ENCODE measurements around the gene WEE1.
A peak's percentile ranks its signal among the peaks of the same experiment; 100 is the strongest.

Gene WEE1

GRCh38 chr11:9562716-9563115 is 10.8 kb upstream of the WEE1 start:
- Histone ChIP-seq H2AFZ (ENCODE audit: low read depth, low read length, severe bottlenecking) (no peak overlapping the region), H3K27ac (ENCODE audit: low read depth, low read length) (no peak overlapping the region), H3K4me3 (ENCODE audit: insufficient read depth, low read length, poor library complexity, severe bottlenecking) (no peak overlapping the region), H3F3A (ENCODE audit: insufficient read depth) (no peaks in the 10 kb centered on the region), H3K9ac (ENCODE audit: low read length) (no peak overlapping the region), H4K20me1 (ENCODE audit: low read depth, low read length) (no peaks in the 10 kb centered on the region), H3K4me2 (ENCODE audit: low read depth, low read length, poor library complexity, severe bottlenecking) (no peak overlapping the region), H3K9me2 (replicated peaks; ENCODE audit: insufficient read depth, low read length) (no peaks in the 10 kb centered on the region), H3K36me3 (ENCODE audit: low read length) (no peaks in the 10 kb centered on the region), H3K27me3 (ENCODE audit: low read length) (no peaks in the 10 kb centered on the region), H3K9me3 (ENCODE audit: insufficient read depth, low read length) (no peaks in the 10 kb centered on the region), H3K79me2 (ENCODE audit: insufficient read depth, low read length) (no peaks in the 10 kb centered on the region)
- TF ChIP-seq, protein P1, sequence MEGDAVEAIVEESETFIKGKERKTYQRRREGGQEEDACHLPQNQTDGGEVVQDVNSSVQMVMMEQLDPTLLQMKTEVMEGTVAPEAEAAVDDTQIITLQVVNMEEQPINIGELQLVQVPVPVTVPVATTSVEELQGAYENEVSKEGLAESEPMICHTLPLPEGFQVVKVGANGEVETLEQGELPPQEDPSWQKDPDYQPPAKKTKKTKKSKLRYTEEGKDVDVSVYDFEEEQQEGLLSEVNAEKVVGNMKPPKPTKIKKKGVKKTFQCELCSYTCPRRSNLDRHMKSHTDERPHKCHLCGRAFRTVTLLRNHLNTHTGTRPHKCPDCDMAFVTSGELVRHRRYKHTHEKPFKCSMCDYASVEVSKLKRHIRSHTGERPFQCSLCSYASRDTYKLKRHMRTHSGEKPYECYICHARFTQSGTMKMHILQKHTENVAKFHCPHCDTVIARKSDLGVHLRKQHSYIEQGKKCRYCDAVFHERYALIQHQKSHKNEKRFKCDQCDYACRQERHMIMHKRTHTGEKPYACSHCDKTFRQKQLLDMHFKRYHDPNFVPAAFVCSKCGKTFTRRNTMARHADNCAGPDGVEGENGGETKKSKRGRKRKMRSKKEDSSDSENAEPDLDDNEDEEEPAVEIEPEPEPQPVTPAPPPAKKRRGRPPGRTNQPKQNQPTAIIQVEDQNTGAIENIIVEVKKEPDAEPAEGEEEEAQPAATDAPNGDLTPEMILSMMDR (IDR thresholded peaks at IDR 0.05; ENCODE audit: insufficient read depth, low read length, poor library complexity, severe bottlenecking) = no peak
- TF ChIP-seq EZH2phosphoT487 (conservative IDR thresholded peaks at IDR 0.05; ENCODE audit: low read length) = no peak

- Histone ChIP-seq H4K20me1 (ENCODE audit: low read depth, low read length) (no peaks in the 10 kb centered on the region), H3K4me2 (ENCODE audit: low read depth, low read length, poor library complexity, severe bottlenecking) (no peak overlapping the region), H2AFZ (ENCODE audit: low read depth, low read length, severe bottlenecking) (no peak overlapping the region), H3K9me3 (ENCODE audit: insufficient read depth, low read length) (no peaks in the 10 kb centered on the region), H3K27ac (ENCODE audit: low read depth, low read length) (no peak overlapping the region), H3K9ac (ENCODE audit: low read length) (no peak overlapping the region), H3K4me3 (ENCODE audit: insufficient read depth, low read length, poor library complexity, severe bottlenecking) (no peak overlapping the region), H3F3A (ENCODE audit: insufficient read depth) (peaks cover 2% of the 10 kb centered on the region), H3K9me2 (replicated peaks; ENCODE audit: insufficient read depth, low read length) (no peaks in the 10 kb centered on the region), H3K27me3 (ENCODE audit: low read length) (no peaks in the 10 kb centered on the region), H3K36me3 (ENCODE audit: low read length) (no peaks in the 10 kb centered on the region), H3K79me2 (ENCODE audit: insufficient read depth, low read length) (no peaks in the 10 kb centered on the region)
- no peak for TF ChIP-seq EZH2phosphoT487 (conservative IDR thresholded peaks at IDR 0.05; ENCODE audit: low read length)
- TF ChIP-seq, protein P1 (IDR thresholded peaks at IDR 0.05; ENCODE audit: insufficient read depth, low read length, poor library complexity, severe bottlenecking) = no peak
These were observed 10.2 kb upstream of the WEE1 start for GRCh38 chr11:9563196-9563730.

GRCh38 chr11:9565822-9566560 is 7.5 kb upstream of the WEE1 start:
- peaks cover 29% of the 10 kb centered on the region for H3F3A ChIP-seq (ENCODE audit: insufficient read depth)
- H3K79me2 ChIP-seq (ENCODE audit: insufficient read depth, low read length) = no peaks in the 10 kb centered on the region
- no peaks in the 10 kb centered on the region for H4K20me1 ChIP-seq (ENCODE audit: low read depth, low read length)
- H3K36me3 ChIP-seq (ENCODE audit: low read length) = no peaks in the 10 kb centered on the region
- peak overlapping the region; percentile 2 for H2AFZ ChIP-seq (ENCODE audit: low read depth, low read length, severe bottlenecking)
- no peak overlapping the region for H3K4me3 ChIP-seq (ENCODE audit: insufficient read depth, low read length, poor library complexity, severe bottlenecking)
- no peaks in the 10 kb centered on the region for H3K27me3 ChIP-seq (ENCODE audit: low read length)
- no peaks in the 10 kb centered on the region for H3K9me3 ChIP-seq (ENCODE audit: insufficient read depth, low read length)
- no peak overlapping the region for H3K9ac ChIP-seq (ENCODE audit: low read length)
- H3K9me2 ChIP-seq (replicated peaks; ENCODE audit: insufficient read depth, low read length) = no peaks in the 10 kb centered on the region
- no peak overlapping the region for H3K4me2 ChIP-seq (ENCODE audit: low read depth, low read length, poor library complexity, severe bottlenecking)
- H3K27ac ChIP-seq (ENCODE audit: low read depth, low read length) = no peak overlapping the region
- TF ChIP-seq, protein P1 (IDR thresholded peaks at IDR 0.05; ENCODE audit: insufficient read depth, low read length, poor library complexity, severe bottlenecking) = no peak
- TF ChIP-seq EZH2phosphoT487 (conservative IDR thresholded peaks at IDR 0.05; ENCODE audit: low read length) = no peak

All from SU-DHL-6 (cell line).